Mucosa of rectum (tissue), 2 donors: ENCODE results near the gene PFKFB3.

Experiments used
- H3K27ac ChIP-seq, 2 donors: one replicate each; pipeline ENCODE4 v1.7.0; 2013; ENCODE audit warnings: inconsistent platforms in 2 of 2, low read depth in 2 of 2, low read length in 2 of 2
- H3K27me3 ChIP-seq, 2 donors: one replicate each; pipeline ENCODE4 v1.7.0; 2013; ENCODE audit warnings: low read length in 2 of 2; ENCODE audit not compliant: control insufficient read depth in 2 of 2, insufficient read depth in 2 of 2
- H3K36me3 ChIP-seq, 2 donors: one replicate each; pipeline ENCODE4 v1.7.0; 2013; ENCODE audit warnings: low read length in 2 of 2; ENCODE audit not compliant: control insufficient read depth in 2 of 2, insufficient read depth in 2 of 2
- H3K4me1 ChIP-seq, 2 donors: one replicate each; pipeline ENCODE4 v1.7.0; 2013; ENCODE audit warnings: low read length in 2 of 2, mild to moderate bottlenecking in 1 of 2; ENCODE audit not compliant: control insufficient read depth in 2 of 2, insufficient read depth in 2 of 2
- H3K4me3 ChIP-seq, 2 donors: one replicate each; pipeline ENCODE4 v1.7.0; 2013; ENCODE audit warnings: low read length in 2 of 2
- H3K9ac ChIP-seq, 2 donors: one replicate each; pipeline ENCODE4 v1.7.0; 2013; ENCODE audit warnings: low read length in 2 of 2, low read depth in 1 of 2, mild to moderate bottlenecking in 1 of 2
- H3K9me3 ChIP-seq, 2 donors: one replicate each; pipeline ENCODE4 v1.7.0; 2013; ENCODE audit warnings: low read length in 2 of 2; ENCODE audit not compliant: control insufficient read depth in 2 of 2
- donor health status: healthy.
- donor health status: Normal muscosa, but diverticular disease.

The PFKFB3 gene

DNA sequence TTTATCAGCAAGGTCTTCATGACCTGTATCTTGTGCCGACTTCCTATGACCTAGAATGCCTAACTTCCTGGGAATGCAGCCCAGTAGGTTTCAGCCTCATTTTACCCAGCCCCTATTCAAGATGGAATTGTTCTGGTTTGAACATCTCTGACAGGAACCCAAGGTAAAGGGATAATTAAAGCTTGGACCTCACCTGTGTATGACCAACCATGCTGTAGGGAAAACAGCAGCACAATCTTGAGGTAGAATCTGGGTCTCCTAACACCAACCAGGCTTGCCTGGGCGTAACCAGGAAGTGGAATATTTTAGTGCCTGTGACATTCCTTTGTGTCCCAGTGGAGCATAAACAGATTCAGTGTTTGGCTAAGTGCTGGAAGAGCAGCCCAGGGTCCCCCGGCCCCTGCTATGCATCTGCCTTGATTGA, 94.1 kb downstream of the PFKFB3 start:
- Histone ChIP-seq H3K27ac (no peak overlapping the region), H3K36me3 (no peaks in the 10 kb centered on the region), H3K4me3 (no peak overlapping the region), H3K9ac (no peak overlapping the region), H3K4me1 (peaks cover 12 to 17% of the 10 kb centered on the region in 2 donors), H3K9me3 (no peaks in the 10 kb centered on the region), H3K27me3 (no peaks in the 10 kb centered on the region)

DNA sequence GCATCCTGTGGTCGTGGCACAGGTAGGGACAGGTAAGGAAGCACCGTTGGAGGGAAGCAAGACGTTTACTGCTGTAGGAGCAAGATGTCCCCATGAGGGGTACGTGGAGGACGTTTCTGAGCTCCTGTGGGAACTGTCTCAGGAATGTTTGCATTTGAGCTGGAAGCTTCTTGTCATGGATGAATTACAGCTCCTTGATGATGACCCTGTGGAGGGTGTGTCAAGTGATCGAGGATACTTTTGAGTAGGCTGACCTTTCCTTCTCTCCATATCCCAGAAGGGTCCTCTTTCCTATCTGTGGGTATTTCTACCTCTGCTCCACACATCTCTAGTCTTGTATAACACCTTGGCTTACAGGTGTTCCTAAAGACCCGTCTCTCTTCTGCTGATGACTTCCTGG, 94.8 kb downstream of the PFKFB3 start:
- Histone ChIP-seq H3K9me3 (no peaks in the 10 kb centered on the region), H3K36me3 (no peaks in the 10 kb centered on the region), H3K27me3 (no peaks in the 10 kb centered on the region), H3K9ac (no peak overlapping the region), H3K4me1 (peaks cover 12 to 17% of the 10 kb centered on the region in 2 donors), H3K27ac (peak overlapping the region in 1 of 2 donors; percentile 32), H3K4me3 (no peak overlapping the region)

DNA sequence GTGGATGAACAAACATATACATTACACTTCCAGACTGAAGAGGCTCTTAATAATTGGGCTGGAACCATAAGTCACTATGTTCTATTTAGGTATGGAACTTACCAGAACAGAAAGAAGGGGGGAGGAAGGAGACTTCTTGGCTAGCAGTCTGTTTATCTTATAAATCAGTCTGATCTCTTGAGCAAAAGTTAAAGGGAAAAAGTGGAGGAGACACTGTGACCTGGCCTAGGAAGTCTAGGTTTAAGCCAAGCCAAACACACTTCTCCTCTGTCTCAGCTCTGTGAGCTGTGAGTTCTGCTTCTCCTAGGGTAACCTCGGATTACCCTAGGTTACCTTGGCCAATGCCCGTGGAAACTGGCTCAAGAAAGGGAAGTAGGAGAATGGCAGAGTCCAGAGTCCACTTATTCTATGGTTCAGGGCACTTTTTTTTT, 95.2 kb downstream of the PFKFB3 start:
- H3K27me3 ChIP-seq, result no peaks in the 10 kb centered on the region
- peaks cover 12 to 17% of the 10 kb centered on the region in 2 donors for H3K4me1 ChIP-seq
- no peaks in the 10 kb centered on the region for H3K9me3 ChIP-seq
- H3K36me3 ChIP-seq, result no peaks in the 10 kb centered on the region
- H3K27ac ChIP-seq, result peak overlapping the region in 1 of 2 donors; percentile 32
- no peak overlapping the region for H3K9ac ChIP-seq
- H3K4me3 ChIP-seq, result no peak overlapping the region

DNA sequence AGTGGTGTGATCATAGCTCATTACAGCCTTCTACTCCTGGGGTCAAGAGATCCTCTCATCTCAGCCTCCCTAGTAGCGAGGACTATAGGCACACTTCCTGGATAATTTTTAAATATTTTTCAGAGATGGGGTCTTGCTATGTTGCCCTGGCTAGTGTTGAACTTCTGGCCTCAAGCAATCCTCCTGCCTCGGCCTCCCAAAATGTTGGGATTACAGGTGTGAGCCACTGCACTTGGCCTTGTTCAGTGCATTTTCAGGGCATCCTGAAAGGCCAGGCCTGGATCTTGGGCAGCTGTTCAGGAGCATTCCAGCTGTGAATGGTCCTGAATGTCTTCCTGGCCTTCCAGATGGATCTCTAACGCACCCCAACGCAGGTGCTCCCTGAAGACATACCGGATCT, 95.7 kb downstream of the PFKFB3 start:
- H3K9me3 ChIP-seq, result no peaks in the 10 kb centered on the region
- H3K9ac ChIP-seq, result no peak overlapping the region
- no peak overlapping the region for H3K4me3 ChIP-seq
- peaks cover 12 to 17% of the 10 kb centered on the region in 2 donors for H3K4me1 ChIP-seq
- no peaks in the 10 kb centered on the region for H3K27me3 ChIP-seq
- H3K27ac ChIP-seq, result peak overlapping the region in 1 of 2 donors; percentile 9
- no peaks in the 10 kb centered on the region for H3K36me3 ChIP-seq

DNA sequence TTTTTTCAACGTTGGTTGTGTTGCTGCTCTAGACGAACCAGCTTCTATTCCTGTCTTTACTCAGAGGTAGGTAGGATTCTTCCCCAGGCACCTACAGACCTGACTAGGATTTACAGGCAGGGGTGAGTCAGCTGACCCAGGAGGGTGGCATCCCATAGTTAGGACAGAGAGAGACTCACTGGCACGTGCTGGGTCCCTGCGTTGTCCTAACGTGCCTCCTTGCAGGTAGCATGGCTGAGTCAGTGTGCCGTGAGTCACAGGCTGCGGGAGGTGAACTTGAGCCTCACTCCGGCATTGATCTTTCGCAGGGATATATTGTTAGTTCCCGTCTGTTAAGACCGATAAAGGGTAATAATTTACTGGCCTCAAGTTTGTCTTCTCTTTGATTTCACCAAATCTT, 96.5 kb downstream of the PFKFB3 start:
- Histone ChIP-seq H3K9ac (no peak overlapping the region), H3K27me3 (no peaks in the 10 kb centered on the region), H3K4me3 (no peak overlapping the region), H3K4me1 (peaks cover 12 to 17% of the 10 kb centered on the region in 2 donors), H3K36me3 (no peaks in the 10 kb centered on the region), H3K9me3 (no peaks in the 10 kb centered on the region), H3K27ac (no peak overlapping the region)

DNA sequence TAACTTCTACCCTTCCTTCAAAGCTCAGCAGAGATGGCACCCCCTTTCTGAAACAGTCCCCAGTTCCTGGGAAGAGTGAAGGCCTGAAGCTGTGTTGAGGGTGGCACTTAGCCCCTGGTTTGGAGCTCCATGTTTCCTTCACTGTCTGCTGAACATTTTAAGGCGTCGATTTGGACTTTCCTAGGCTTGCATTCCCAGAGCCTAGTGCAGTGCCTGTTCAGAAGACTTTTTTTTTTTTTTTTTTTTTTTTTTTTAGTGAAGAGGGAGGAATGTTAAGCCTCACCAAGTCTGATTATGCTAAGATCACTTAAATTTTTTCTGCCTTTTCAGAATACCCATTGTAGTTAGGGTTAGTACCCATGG, 97.0 kb downstream of the PFKFB3 start:
- Histone ChIP-seq H3K36me3 (no peaks in the 10 kb centered on the region), H3K27me3 (no peaks in the 10 kb centered on the region), H3K4me1 (peaks cover 12 to 17% of the 10 kb centered on the region in 2 donors), H3K27ac (no peak overlapping the region), H3K9me3 (no peaks in the 10 kb centered on the region), H3K4me3 (no peak overlapping the region), H3K9ac (no peak overlapping the region)

DNA sequence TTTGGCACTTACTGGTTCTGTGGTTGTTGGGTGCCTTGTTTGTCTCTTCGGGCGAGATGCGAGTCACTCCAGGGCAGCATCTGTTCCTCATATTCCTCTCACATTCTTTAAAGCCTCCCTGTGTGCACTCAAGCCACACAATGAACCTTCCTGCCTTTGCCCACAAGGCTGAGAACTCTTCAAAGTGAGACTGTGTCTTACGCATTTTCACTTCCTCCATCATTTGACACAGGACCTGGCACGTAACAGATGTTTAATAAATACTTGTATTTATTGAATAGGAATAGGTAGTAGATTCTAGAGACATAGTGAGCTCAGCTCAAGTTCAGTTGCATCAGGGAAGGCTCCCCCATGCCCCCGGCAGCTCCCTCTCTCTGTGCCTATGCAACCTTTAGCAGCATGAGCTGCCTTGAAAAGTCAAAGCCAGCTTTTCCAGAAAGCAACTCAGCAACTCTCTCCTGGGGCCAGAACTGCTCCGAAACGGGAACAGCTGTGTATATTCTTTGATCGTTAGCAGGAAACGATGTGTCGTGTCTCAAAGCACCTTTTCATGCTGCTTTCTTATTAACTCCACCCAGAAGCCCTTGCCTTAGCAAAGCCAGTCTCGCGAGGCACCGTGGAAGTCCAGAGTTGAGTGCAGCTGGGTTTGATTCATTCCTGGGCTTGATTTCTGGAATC, 97.5 kb downstream of the PFKFB3 start:
- Histone ChIP-seq H3K9ac (no peak overlapping the region), H3K4me1 (peaks cover 12 to 17% of the 10 kb centered on the region in 2 donors), H3K4me3 (no peak overlapping the region), H3K36me3 (no peaks in the 10 kb centered on the region), H3K27ac (peak overlapping the region; percentile 37 to 49), H3K27me3 (no peaks in the 10 kb centered on the region), H3K9me3 (no peaks in the 10 kb centered on the region)

DNA sequence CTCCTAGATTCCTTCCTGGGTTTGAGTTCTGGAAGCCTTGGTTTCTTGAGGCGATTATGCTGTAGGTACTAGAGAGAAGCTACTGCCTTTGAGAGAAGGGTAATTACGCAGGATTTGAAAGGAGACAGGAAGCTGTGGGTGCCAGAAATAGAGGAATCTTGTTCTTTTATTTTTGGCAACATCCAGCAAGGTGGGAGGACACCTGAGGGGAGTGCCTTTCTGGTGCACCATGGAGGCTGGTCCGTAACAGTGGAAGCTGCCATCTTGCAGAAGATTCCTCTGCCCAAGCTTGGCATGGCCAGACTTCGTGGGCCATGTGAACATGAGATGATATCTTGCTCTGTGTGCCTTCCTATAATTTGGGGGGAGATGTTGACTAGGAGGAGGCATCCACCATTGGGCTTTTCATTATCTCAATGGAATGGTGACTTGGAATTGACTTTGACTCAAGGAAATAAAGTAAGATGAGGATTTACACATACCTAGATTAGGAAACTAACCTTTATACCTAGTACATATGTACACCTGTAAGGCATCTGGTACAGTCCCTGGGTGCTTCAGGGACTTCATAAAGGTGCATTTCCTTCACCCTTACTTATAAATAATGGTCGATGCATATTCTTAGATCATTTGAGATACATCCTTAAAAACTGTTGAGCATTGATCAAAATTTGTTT, 98.2 kb downstream of the PFKFB3 start:
- Histone ChIP-seq H3K36me3 (no peaks in the 10 kb centered on the region), H3K4me3 (no peak overlapping the region), H3K9ac (no peak overlapping the region), H3K27me3 (no peaks in the 10 kb centered on the region), H3K9me3 (no peaks in the 10 kb centered on the region), H3K27ac (peak overlapping the region; percentile 37 to 49), H3K4me1 (peaks cover 12 to 17% of the 10 kb centered on the region in 2 donors)

DNA sequence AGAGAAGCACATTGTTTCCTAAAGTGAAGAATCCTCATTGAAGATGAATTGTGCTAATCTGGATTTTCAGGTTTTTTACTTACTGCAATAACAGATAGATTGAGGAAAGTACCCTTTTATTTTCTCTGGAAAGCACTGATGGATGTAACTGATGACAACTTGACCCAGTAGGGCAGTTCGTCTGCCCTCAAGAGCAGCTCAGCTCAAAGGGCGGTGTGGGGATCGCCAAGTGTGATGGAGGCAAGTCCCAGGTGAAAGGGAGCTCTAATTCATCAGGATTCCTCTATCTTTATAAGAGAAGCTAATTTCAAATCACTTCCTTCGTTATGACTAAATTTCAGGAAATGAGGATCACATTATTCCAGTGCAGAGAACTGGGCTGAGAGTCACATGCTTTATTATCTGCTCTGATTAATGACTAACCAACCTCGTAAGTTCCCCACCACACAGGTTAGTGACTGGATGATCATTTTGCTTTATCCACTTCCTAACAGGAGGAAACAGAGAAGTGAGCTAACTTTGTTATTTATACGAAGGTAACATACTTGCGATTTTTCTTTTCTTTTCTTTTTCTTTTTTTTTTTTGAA, 98.8 kb downstream of the PFKFB3 start:
- no peak overlapping the region for H3K27ac ChIP-seq
- H3K9ac ChIP-seq, result no peak overlapping the region
- H3K9me3 ChIP-seq, result no peaks in the 10 kb centered on the region
- H3K36me3 ChIP-seq, result no peaks in the 10 kb centered on the region
- no peaks in the 10 kb centered on the region for H3K27me3 ChIP-seq
- peaks cover 12 to 17% of the 10 kb centered on the region in 2 donors for H3K4me1 ChIP-seq
- no peak overlapping the region for H3K4me3 ChIP-seq
